NCI-H2196 (cell line): Measurements from ENCODE around the gene ZFAND3.
"Not testable (repeated sequence)": the region's sequence is repeated elsewhere in the genome, so short reads cannot be mapped to it uniquely, and the experiment has no call there.

Source experiments
- DNase-seq: peaks from one replicate; lab custom pipeline; 2025; ENCODE audit not compliant: unreplicated experiment; lab: John Stamatoyannopoulos, UW

ZFAND3 gene

GRCh38 chr6:38034274-38034914, 214.9 kb downstream of the ZFAND3 start:
- no peak for DNase-seq

DNA sequence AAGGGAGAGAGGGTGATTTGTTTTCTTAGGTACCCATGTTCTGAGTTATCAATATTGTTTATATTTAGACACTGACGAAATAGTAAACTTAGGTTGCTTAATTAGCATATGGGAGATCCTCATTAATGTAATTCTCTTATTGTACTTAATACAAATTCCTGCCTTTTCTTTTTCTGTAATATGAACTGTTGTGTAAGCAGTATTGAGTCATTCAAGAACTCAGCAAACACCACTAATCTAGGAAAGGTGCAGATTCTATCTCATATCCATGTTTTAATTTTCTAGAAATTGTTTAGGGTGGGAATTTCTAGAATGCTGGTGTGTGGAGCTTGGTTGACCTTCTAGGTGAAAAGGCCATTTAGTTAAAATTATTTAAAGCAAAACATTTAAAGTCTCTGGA, 216.0 kb downstream of the ZFAND3 start:
- no peak for DNase-seq

DNA sequence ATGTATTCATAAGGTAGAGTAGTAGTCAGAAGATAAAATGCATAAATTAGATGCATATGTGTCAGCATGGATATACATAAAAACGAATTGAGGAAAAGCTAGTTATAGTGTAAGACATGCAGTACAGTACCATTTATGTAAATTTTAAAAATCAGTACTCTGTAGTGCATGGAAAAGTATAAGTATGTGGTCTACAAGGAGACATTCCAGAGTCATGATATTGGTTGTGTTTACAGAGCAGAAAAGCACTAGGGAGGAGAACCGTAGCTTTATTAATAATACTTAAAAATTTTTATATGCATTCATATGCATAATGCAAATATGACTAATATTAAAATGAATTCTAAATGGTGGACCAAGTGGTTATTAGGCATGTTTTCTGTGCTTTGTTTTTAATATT, 220.0 kb downstream of the ZFAND3 start:
- no peak for DNase-seq

- DNase-seq = no peak
Measured at GRCh38 chr6:38040254-38040653, 220.7 kb downstream of the ZFAND3 start.

GRCh38 chr6:38043259-38043753, 223.8 kb downstream of the ZFAND3 start:
- no peak for DNase-seq

GRCh38 chr6:38045701-38046305, 226.3 kb downstream of the ZFAND3 start:
- no peak for DNase-seq

DNA sequence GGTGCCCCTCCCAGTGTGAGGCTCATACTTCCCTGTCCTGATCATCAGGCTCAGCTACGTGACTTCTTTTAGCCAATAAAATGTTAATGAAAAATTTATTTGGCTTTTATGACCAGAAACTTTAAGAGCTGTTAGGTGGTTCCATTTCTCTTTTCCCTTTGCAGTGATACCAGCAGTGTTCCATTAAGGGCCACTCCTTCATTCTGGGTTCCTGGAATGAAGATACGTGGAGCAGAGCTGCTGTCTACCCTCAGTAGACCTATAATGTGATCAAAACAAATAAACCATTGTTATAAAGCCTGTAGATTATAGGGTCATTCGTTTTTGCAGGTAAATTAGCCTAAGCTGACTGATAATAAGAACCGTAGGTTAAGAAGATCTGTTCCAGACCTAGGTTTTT, 228.0 kb downstream of the ZFAND3 start:
- no peak for DNase-seq

GRCh38 chr6:38049861-38050397, 230.4 kb downstream of the ZFAND3 start:
- DNase-seq = not testable (repeated sequence)

GRCh38 chr6:38051819-38052434, 232.4 kb downstream of the ZFAND3 start:
- no peak for DNase-seq

DNA sequence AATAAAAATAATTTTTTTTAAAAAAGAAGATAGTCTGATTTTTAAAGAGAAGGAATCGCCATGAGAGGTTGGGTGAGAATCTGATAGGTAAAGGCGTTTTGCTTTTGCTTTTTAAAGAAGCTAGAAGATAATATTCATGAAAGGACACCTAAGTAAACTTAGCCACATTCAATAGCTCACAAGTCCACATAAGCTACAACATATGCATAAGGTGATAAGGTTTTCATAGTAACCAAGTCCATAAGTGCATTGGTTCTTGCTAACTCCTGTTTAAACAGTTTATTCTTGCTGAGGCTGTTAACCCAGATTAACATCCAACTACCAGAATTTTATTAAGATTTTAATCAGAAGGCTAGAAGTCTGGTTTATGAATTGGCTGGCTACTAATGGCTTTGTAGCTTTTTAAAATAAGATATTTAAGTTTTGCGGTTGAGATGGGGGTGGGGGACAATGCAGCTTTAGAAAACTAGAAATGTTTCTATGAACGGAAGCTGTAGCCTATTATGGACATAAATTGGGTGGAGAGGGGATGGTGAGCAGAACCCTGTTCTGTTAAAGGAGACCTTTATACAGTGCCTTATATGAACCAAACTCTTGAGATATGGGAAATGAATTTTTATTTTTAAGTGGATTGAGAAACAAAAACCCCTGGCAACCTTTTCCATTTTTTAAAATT, 235.1 kb downstream of the ZFAND3 start:
- DNase-seq = no peak

GRCh38 chr6:38055203-38055589, 235.7 kb downstream of the ZFAND3 start:
- no peak for DNase-seq

GRCh38 chr6:38056361-38056760, 236.8 kb downstream of the ZFAND3 start:
- DNase-seq = no peak

GRCh38 chr6:38057994-38058393, 238.5 kb downstream of the ZFAND3 start:
- DNase-seq = peak; percentile 26

DNA sequence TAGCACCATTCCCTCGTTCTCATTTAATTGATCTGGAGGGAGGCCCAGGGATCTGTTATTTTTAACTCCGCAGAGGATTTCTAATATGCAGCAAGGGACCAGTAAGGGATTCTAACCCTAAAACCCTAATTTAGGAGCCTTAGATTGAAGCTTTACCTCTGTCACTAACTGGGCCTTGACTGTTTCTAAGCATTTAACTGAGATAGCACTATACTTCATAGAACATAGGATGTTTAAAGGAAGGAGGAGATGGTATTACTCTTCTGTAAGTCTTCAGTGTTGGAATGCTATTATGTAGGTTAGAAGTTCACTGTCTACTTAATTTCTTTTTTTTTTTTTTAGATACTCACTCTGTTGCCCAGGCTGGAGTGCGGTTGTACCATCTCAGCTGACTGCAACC, 242.5 kb downstream of the ZFAND3 start:
- DNase-seq = no peak

- no peak for DNase-seq
Measured at GRCh38 chr6:38063973-38064372, 244.4 kb downstream of the ZFAND3 start.

DNA sequence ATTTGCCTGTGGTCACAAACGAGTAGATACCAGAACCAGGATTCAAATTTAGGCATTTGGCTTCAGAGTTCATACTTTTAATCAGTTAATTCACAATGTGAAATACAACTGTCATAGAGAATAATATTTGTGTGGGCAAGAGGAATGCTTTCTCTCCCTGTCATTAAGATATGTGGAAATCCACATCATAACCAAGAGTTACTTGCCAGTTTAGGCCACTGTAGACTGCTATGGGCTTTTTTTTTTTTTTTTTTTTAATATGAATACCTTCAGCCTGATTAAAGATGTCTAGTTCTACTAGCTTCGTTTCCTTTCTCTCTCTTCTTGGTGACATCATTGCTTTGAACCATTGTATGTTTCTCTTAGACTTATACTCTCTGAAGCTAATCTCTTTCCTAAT, 244.9 kb downstream of the ZFAND3 start:
- DNase-seq = no peak

DNA sequence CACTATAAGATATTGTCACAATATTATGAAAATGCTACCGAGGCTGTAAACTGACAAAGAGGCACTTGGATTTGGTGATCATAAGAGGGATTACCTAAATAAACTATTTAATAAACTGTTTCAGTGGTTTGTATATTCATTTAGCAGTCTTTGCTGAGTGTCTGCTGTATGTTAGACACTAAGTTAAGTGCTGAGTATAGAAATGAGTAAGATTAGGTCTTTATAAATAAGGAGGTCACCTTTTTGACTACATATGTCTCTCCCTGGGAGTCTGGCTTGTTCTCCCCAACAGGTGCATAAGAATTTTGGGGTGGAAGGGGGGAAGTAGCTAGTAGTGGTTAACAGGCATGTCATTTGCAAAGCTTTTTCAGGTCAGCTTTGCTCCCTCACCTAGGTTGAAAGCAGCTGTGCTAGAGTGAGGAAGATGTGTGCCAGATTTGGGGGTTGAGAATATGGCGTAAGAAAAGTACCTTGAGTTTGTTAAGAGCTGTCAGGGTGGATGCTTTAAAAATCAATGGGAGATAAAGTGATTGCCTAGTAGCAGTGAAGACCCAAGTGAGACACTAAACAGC, 246.3 kb downstream of the ZFAND3 start:
- no peak for DNase-seq

- no peak for DNase-seq
Measured at GRCh38 chr6:38067263-38067980, 247.9 kb downstream of the ZFAND3 start.

GRCh38 chr6:38068854-38069590, 249.5 kb downstream of the ZFAND3 start:
- DNase-seq = no peak

- no peak for DNase-seq
Measured at GRCh38 chr6:38077488-38078030, 258.0 kb downstream of the ZFAND3 start.
